Measurements from ENCODE around the gene PHACTR3. TPM values are rescaled to one million over a fixed set of nuclear protein-coding genes. Genes with fewer than 3 reads are reported as not detected.

The PHACTR3 gene
- total RNA-seq, 1 donor from 2014 or later: 0.14 TPM

DNA sequence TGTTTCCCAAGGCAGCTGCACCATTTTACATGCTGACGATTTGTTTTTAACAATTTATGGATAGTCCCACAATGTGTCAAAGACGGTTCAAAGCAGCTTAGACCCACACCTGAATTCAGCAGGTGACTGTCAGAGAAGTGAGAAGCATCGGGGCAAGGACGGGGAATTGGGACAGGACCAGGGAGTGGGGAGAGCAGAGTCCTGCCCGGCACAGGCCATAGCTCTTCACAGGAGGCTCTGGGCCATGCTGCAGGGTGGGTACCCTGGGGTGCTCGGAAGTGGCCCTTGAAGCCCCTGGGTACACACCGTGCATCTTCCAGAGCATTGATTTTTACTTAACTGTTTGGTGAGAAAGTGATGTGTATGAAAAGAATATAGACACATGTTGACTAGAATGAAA lies 33.2 kb upstream of the PHACTR3 start:
- no peaks in the 10 kb centered on the region for H3K4me1 ChIP-seq (ENCODE audit: insufficient read depth, low read length)

DNA sequence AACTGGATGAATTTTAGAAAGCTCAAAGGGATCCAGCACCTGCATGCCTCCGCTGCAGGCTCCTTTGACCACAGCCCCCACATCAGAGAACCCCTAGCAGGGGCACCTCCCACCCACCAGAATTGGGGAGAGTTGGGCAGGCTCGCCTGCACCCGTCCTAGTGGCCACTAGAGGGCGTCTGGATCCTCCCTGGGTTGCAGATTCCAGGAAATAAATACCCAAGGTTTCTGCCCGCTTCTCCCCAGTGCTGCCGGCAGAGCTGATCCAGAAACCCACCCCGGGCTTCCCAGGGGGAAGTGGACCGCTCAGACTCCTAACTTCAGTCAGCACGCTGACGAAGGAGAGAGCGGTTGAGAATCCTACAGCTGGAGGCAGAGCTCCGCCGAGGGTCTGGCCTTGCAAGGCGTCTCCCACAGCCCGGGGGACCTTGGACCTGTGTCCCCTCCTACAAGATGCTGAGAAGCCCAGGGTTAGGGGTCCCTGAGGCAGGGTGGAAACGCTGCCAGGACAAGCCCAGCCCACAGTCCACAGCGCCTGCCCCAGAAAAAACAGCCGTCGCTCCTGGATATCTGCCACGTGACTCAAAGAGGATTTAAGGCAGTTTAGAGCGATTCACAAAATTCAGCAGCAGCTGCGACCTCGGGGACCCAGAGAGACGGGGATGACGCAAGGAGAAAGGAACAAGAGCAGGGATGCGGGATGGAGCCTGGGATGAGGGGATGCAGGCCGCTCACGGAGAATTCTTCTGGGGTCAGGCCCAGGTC lies 32.6 kb upstream of the PHACTR3 start:
- Histone ChIP-seq H3K4me1 (ENCODE audit: insufficient read depth, low read length) (no peaks in the 10 kb centered on the region), H2AFZ (ENCODE audit: low read depth, low read length) (peak overlapping the region; percentile 84), H4K20me1 (ENCODE audit: insufficient read depth, low read length) (no peaks in the 10 kb centered on the region), H3K9ac (ENCODE audit: low read length) (peak overlapping the region; percentile 38), H3K4me3 (ENCODE audit: insufficient read depth, low read depth, low read length) (peak overlapping the region; percentile 36), H3K4me2 (ENCODE audit: low read length) (peak overlapping the region; percentile 79), H3K27me3 (ENCODE audit: insufficient read depth, low read length) (peaks cover 2% of the 10 kb centered on the region), H3K9me3 (ENCODE audit: insufficient read depth, low read depth, low read length) (no peaks in the 10 kb centered on the region), H3K79me2 (ENCODE audit: insufficient read depth, low read length) (no peaks in the 10 kb centered on the region), H3K36me3 (ENCODE audit: insufficient read depth, low read length) (no peaks in the 10 kb centered on the region), H3K27ac (ENCODE audit: low read depth, low read length) (no peak overlapping the region)
- Mint-ChIP-seq H3K4me1 (ENCODE audit: low read depth, unreplicated experiment) (no peaks in the 10 kb centered on the region), H3K27ac (ENCODE audit: unreplicated experiment) (no peak overlapping the region), H3K9me3 (ENCODE audit: unreplicated experiment) (peaks cover 7% of the 10 kb centered on the region), H3K27me3 (ENCODE audit: low read depth, unreplicated experiment) (peaks cover 72% of the 10 kb centered on the region), H3K4me3 (ENCODE audit: unreplicated experiment) (peak overlapping the region; percentile 68), H3K36me3 (ENCODE audit: low read depth, unreplicated experiment) (no peaks in the 10 kb centered on the region)
- no peak for TF ChIP-seq EZH2 (IDR thresholded peaks at IDR 0.05; ENCODE audit: insufficient read depth, low read length)
- TF ChIP-seq, protein P1, sequence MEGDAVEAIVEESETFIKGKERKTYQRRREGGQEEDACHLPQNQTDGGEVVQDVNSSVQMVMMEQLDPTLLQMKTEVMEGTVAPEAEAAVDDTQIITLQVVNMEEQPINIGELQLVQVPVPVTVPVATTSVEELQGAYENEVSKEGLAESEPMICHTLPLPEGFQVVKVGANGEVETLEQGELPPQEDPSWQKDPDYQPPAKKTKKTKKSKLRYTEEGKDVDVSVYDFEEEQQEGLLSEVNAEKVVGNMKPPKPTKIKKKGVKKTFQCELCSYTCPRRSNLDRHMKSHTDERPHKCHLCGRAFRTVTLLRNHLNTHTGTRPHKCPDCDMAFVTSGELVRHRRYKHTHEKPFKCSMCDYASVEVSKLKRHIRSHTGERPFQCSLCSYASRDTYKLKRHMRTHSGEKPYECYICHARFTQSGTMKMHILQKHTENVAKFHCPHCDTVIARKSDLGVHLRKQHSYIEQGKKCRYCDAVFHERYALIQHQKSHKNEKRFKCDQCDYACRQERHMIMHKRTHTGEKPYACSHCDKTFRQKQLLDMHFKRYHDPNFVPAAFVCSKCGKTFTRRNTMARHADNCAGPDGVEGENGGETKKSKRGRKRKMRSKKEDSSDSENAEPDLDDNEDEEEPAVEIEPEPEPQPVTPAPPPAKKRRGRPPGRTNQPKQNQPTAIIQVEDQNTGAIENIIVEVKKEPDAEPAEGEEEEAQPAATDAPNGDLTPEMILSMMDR (IDR thresholded peaks at IDR 0.05; ENCODE audit: insufficient read depth, low read depth, low read length): peak; percentile 68
- DNase-seq (ENCODE audit: low read depth) (no peak), FAIRE-seq (no peak)

More for the DNA sequence above, 33.2 kb upstream of the PHACTR3 start:
- Histone ChIP-seq H4K20me1 (ENCODE audit: insufficient read depth, low read length) (no peaks in the 10 kb centered on the region), H3K36me3 (ENCODE audit: insufficient read depth, low read length) (no peaks in the 10 kb centered on the region), H2AFZ (ENCODE audit: low read depth, low read length) (no peak overlapping the region), H3K27me3 (ENCODE audit: insufficient read depth, low read length) (no peaks in the 10 kb centered on the region), H3K4me2 (ENCODE audit: low read length) (no peak overlapping the region), H3K9me3 (ENCODE audit: insufficient read depth, low read depth, low read length) (no peaks in the 10 kb centered on the region), H3K79me2 (ENCODE audit: insufficient read depth, low read length) (no peaks in the 10 kb centered on the region), H3K9ac (ENCODE audit: low read length) (no peak overlapping the region), H3K27ac (ENCODE audit: low read depth, low read length) (no peak overlapping the region), H3K4me3 (ENCODE audit: insufficient read depth, low read depth, low read length) (no peak overlapping the region)
- TF ChIP-seq EZH2 (IDR thresholded peaks at IDR 0.05; ENCODE audit: insufficient read depth, low read length): no peak
- TF ChIP-seq, protein P1 (IDR thresholded peaks at IDR 0.05; ENCODE audit: insufficient read depth, low read depth, low read length): no peak
- DNase-seq (ENCODE audit: low read depth): no peak
- no peak for FAIRE-seq
- Mint-ChIP-seq H3K4me1 (ENCODE audit: low read depth, unreplicated experiment) (no peaks in the 10 kb centered on the region), H3K27ac (ENCODE audit: unreplicated experiment) (no peak overlapping the region), H3K9me3 (ENCODE audit: unreplicated experiment) (peaks cover 7% of the 10 kb centered on the region), H3K27me3 (ENCODE audit: low read depth, unreplicated experiment) (peaks cover 66% of the 10 kb centered on the region), H3K36me3 (ENCODE audit: low read depth, unreplicated experiment) (no peaks in the 10 kb centered on the region), H3K4me3 (ENCODE audit: unreplicated experiment) (no peak overlapping the region)

DNA sequence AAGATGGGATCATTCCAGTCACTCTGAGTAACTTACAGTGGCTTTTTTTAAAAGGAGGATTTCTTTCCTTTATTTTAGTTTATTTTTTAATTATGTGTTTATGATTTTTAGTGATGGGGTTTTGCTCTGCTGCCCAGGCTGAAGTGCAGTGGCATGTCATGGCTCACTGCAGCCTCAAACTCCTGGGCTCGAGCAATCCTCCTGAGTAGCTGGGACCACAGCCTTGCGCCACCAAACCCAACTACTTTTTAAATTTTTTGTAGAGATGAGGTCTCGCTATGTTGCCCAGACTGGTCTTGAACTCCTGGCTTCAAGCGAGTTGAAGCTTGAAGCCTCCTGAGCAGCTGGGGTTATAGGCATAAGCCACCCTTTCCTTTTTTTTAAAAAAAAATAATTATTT lies 31.8 kb upstream of the PHACTR3 start:
- no peak overlapping the region for H3K9ac ChIP-seq (ENCODE audit: low read length)
- H3K27ac Mint-ChIP-seq (ENCODE audit: unreplicated experiment): no peak overlapping the region
- H3K27ac ChIP-seq (ENCODE audit: low read depth, low read length): no peak overlapping the region
- no peaks in the 10 kb centered on the region for H3K79me2 ChIP-seq (ENCODE audit: insufficient read depth, low read length)
- no peak overlapping the region for H3K4me3 ChIP-seq (ENCODE audit: insufficient read depth, low read depth, low read length)
- TF ChIP-seq, protein P1 (IDR thresholded peaks at IDR 0.05; ENCODE audit: insufficient read depth, low read depth, low read length): no peak
- TF ChIP-seq EZH2 (IDR thresholded peaks at IDR 0.05; ENCODE audit: insufficient read depth, low read length): no peak
- H3K4me2 ChIP-seq (ENCODE audit: low read length): no peak overlapping the region
- peaks cover 7% of the 10 kb centered on the region for H3K9me3 Mint-ChIP-seq (ENCODE audit: unreplicated experiment)
- H3K36me3 ChIP-seq (ENCODE audit: insufficient read depth, low read length): no peaks in the 10 kb centered on the region
- no peaks in the 10 kb centered on the region for H3K4me1 Mint-ChIP-seq (ENCODE audit: low read depth, unreplicated experiment)
- peaks cover 2% of the 10 kb centered on the region for H3K27me3 ChIP-seq (ENCODE audit: insufficient read depth, low read length)
- DNase-seq (ENCODE audit: low read depth) (no peak), FAIRE-seq (no peak)
- no peaks in the 10 kb centered on the region for H3K9me3 ChIP-seq (ENCODE audit: insufficient read depth, low read depth, low read length)
- H3K4me3 Mint-ChIP-seq (ENCODE audit: unreplicated experiment): no peak overlapping the region
- peaks cover 71% of the 10 kb centered on the region for H3K27me3 Mint-ChIP-seq (ENCODE audit: low read depth, unreplicated experiment)
- no peaks in the 10 kb centered on the region for H4K20me1 ChIP-seq (ENCODE audit: insufficient read depth, low read length)
- no peaks in the 10 kb centered on the region for H3K4me1 ChIP-seq (ENCODE audit: insufficient read depth, low read length)
- H3K36me3 Mint-ChIP-seq (ENCODE audit: low read depth, unreplicated experiment): no peaks in the 10 kb centered on the region
- no peak overlapping the region for H2AFZ ChIP-seq (ENCODE audit: low read depth, low read length)

All from astrocyte (in vitro differentiated cells and primary cell).